GM06990 (cell line): ENCODE data around the gene INHBB.

ENCODE experiments used
- DNase-seq: peaks from one replicate; pipeline ENCODE4 v3.0.0-alpha.2; 2011; ENCODE audit not compliant: insufficient read length; ENCODE audit errors: extremely low read depth
- H3K27me3 ChIP-seq: replicated peaks from 2 replicates; pipeline ENCODE4 v1.6.0; 2011; ENCODE audit warnings: low read length; ENCODE audit not compliant: control insufficient read depth, insufficient read depth
- H3K36me3 ChIP-seq: 2 replicates; pipeline ENCODE4 v1.5.1; 2011; ENCODE audit warnings: low read length; ENCODE audit not compliant: control insufficient read depth, insufficient read depth
- H3K4me3 ChIP-seq: replicated peaks from 2 replicates; pipeline ENCODE4 v1.5.1; 2011; ENCODE audit warnings: low read depth, mild to moderate bottlenecking, control low read depth, low read length
- CTCF ChIP-seq: IDR thresholded peaks from 2 replicates; pipeline ENCODE4 v1.5.1; 2011; ENCODE audit warnings: low read length, control low read depth, mild to moderate bottlenecking, inconsistent platforms; ENCODE audit not compliant: insufficient read depth, poor library complexity, severe bottlenecking

Gene INHBB

GRCh38 chr2:120391911-120392665 is 46.2 kb downstream of the INHBB start:
- Histone ChIP-seq H3K27me3 (peaks cover 4% of the 10 kb centered on the region; the same call in 1 of the 2 replicates), H3K4me3 (no peak overlapping the region), H3K36me3 (no peaks in the 10 kb centered on the region)
- no peak for TF ChIP-seq CTCF
- no peak for DNase-seq

- DNase-seq = no peak
- Histone ChIP-seq H3K36me3 (no peaks in the 10 kb centered on the region), H3K4me3 (no peak overlapping the region), H3K27me3 (peaks cover 4% of the 10 kb centered on the region; the same call in 1 of the 2 replicates)
- TF ChIP-seq CTCF = no peak
These were observed 47.0 kb downstream of the INHBB start for GRCh38 chr2:120392923-120393322.

GRCh38 chr2:120393456-120393855 is 47.5 kb downstream of the INHBB start:
- peaks cover 4% of the 10 kb centered on the region; the same call in 1 of the 2 replicates for H3K27me3 ChIP-seq
- H3K36me3 ChIP-seq = no peaks in the 10 kb centered on the region
- no peak overlapping the region for H3K4me3 ChIP-seq
- TF ChIP-seq CTCF = no peak
- no peak for DNase-seq

- H3K27me3 ChIP-seq = peaks cover 4% of the 10 kb centered on the region; the same call in 1 of the 2 replicates
- no peak for TF ChIP-seq CTCF
- no peaks in the 10 kb centered on the region for H3K36me3 ChIP-seq
- no peak for DNase-seq
- H3K4me3 ChIP-seq = no peak overlapping the region
These were observed 48.8 kb downstream of the INHBB start for GRCh38 chr2:120394764-120395163.

- peaks cover 4% of the 10 kb centered on the region; the same call in 1 of the 2 replicates for H3K27me3 ChIP-seq
- DNase-seq = no peak
- TF ChIP-seq CTCF = no peak
- no peak overlapping the region for H3K4me3 ChIP-seq
- H3K36me3 ChIP-seq = no peaks in the 10 kb centered on the region
These were observed 49.5 kb downstream of the INHBB start for GRCh38 chr2:120395221-120396012.
